ENCODE results near the gene GPR50. TPM values are rescaled to one million over a fixed set of nuclear protein-coding genes. Genes with fewer than 3 reads are reported as not detected.

Gene GPR50
- total and polyA plus RNA-seq, 2 experiments from 2014 or later = 0.39 TPM; not detected in 1

GRCh38 chrX:151183233-151183753 is 6.9 kb downstream of the GPR50 start:
- 56% methylated on average over 6 of the region's 6 CpGs for WGBS (ENCODE audit: low lambda C conversion rate, missing lambda C conversion rate)

GRCh38 chrX:151183912-151184565 is 7.7 kb downstream of the GPR50 start:
- no peak for DNase-seq (ENCODE audit: low spot score)
- peaks cover 31% of the 10 kb centered on the region for H3K27me3 ChIP-seq
- no peak overlapping the region for H2AFZ ChIP-seq
- H4K20me1 ChIP-seq (ENCODE audit: insufficient read depth, poor library complexity, severe bottlenecking) = no peaks in the 10 kb centered on the region
- no peaks in the 10 kb centered on the region for H3K36me3 ChIP-seq (replicated peaks; ENCODE audit: insufficient read depth, low read depth)
- 52% methylated on average over 14 of the region's 14 CpGs for WGBS (ENCODE audit: low lambda C conversion rate, missing lambda C conversion rate)
- H3K4me1 ChIP-seq (ENCODE audit: insufficient read depth) = no peaks in the 10 kb centered on the region
- H3K79me2 ChIP-seq = no peaks in the 10 kb centered on the region
- no peak overlapping the region for H3K27ac ChIP-seq
- no peak overlapping the region for H3K4me2 ChIP-seq
- H3K9me3 ChIP-seq (ENCODE audit: low read depth) = no peaks in the 10 kb centered on the region
- TF ChIP-seq EZH2phosphoT487 (IDR thresholded peaks at IDR 0.05; ENCODE audit: low read depth, severe bottlenecking, unreplicated experiment) = no peak
- no peak for TF ChIP-seq CTCF (IDR thresholded peaks at IDR 0.05; ENCODE audit: poor library complexity)
- TF ChIP-seq EZH2 (IDR thresholded peaks at IDR 0.05; ENCODE audit: borderline replicate concordance) = no peak
- H3K9me2 ChIP-seq (replicated peaks; ENCODE audit: insufficient read depth) = no peaks in the 10 kb centered on the region
- H3K4me3 ChIP-seq = no peak overlapping the region

More at GRCh38 chrX:151183233-151183753, 6.9 kb downstream of the GPR50 start:
- no peaks in the 10 kb centered on the region for H4K20me1 ChIP-seq (ENCODE audit: insufficient read depth, poor library complexity, severe bottlenecking)
- H3K4me1 ChIP-seq (ENCODE audit: insufficient read depth) = no peaks in the 10 kb centered on the region
- no peak overlapping the region for H3K27ac ChIP-seq
- TF ChIP-seq EZH2phosphoT487 (IDR thresholded peaks at IDR 0.05; ENCODE audit: low read depth, severe bottlenecking, unreplicated experiment) = no peak
- TF ChIP-seq CTCF (IDR thresholded peaks at IDR 0.05; ENCODE audit: poor library complexity) = no peak
- no peak for TF ChIP-seq EZH2 (IDR thresholded peaks at IDR 0.05; ENCODE audit: borderline replicate concordance)
- no peaks in the 10 kb centered on the region for H3K9me2 ChIP-seq (replicated peaks; ENCODE audit: insufficient read depth)
- H3K4me2 ChIP-seq = no peak overlapping the region
- no peak for DNase-seq (ENCODE audit: low spot score)
- no peaks in the 10 kb centered on the region for H3K36me3 ChIP-seq (replicated peaks; ENCODE audit: insufficient read depth, low read depth)
- no peak overlapping the region for H3K4me3 ChIP-seq
- H3K9me3 ChIP-seq (ENCODE audit: low read depth) = no peaks in the 10 kb centered on the region
- H2AFZ ChIP-seq = no peak overlapping the region
- H3K79me2 ChIP-seq = no peaks in the 10 kb centered on the region
- H3K27me3 ChIP-seq = peaks cover 35% of the 10 kb centered on the region

GRCh38 chrX:151184705-151185104 is 8.3 kb downstream of the GPR50 start:
- H4K20me1 ChIP-seq (ENCODE audit: insufficient read depth, poor library complexity, severe bottlenecking) = no peaks in the 10 kb centered on the region
- no peak overlapping the region for H3K4me2 ChIP-seq
- H3K79me2 ChIP-seq = no peaks in the 10 kb centered on the region
- no peak overlapping the region for H2AFZ ChIP-seq
- no peaks in the 10 kb centered on the region for H3K36me3 ChIP-seq (replicated peaks; ENCODE audit: insufficient read depth, low read depth)
- no peaks in the 10 kb centered on the region for H3K4me1 ChIP-seq (ENCODE audit: insufficient read depth)
- peaks cover 33% of the 10 kb centered on the region for H3K27me3 ChIP-seq
- no peak for TF ChIP-seq EZH2phosphoT487 (IDR thresholded peaks at IDR 0.05; ENCODE audit: low read depth, severe bottlenecking, unreplicated experiment)
- TF ChIP-seq CTCF (IDR thresholded peaks at IDR 0.05; ENCODE audit: poor library complexity) = no peak
- TF ChIP-seq EZH2 (IDR thresholded peaks at IDR 0.05; ENCODE audit: borderline replicate concordance) = no peak
- no peaks in the 10 kb centered on the region for H3K9me2 ChIP-seq (replicated peaks; ENCODE audit: insufficient read depth)
- DNase-seq (ENCODE audit: low spot score) = no peak
- H3K9me3 ChIP-seq (ENCODE audit: low read depth) = no peaks in the 10 kb centered on the region
- no peak overlapping the region for H3K27ac ChIP-seq
- H3K4me3 ChIP-seq = no peak overlapping the region
- WGBS (ENCODE audit: low lambda C conversion rate, missing lambda C conversion rate) = 67% methylated on average over 2 of the region's 2 CpGs

Measured in hepatocyte (in vitro differentiated cells).